Measurements from ENCODE around the gene HIPK3.

HIPK3 gene

GRCh38 chr11:33387996-33388395 is 130.8 kb downstream of the HIPK3 start:
- in situ Hi-C loops (cut with MboI; ENCODE audit: low sequenced_read_pairs) = no loop called here

GRCh38 chr11:33388793-33389525 is 131.8 kb downstream of the HIPK3 start:
- in situ Hi-C loops (cut with MboI; ENCODE audit: low sequenced_read_pairs) = no loop called here

- in situ Hi-C loops (cut with MboI; ENCODE audit: low sequenced_read_pairs) = no loop called here
These were observed 132.5 kb downstream of the HIPK3 start for GRCh38 chr11:33389635-33390034.

- in situ Hi-C loops (cut with MboI; ENCODE audit: low sequenced_read_pairs) = no loop called here
These were observed 134.0 kb downstream of the HIPK3 start for GRCh38 chr11:33390944-33391892.

- in situ Hi-C loops (cut with MboI; ENCODE audit: low sequenced_read_pairs) = no loop called here
These were observed 134.7 kb downstream of the HIPK3 start for GRCh38 chr11:33391893-33392251.

- in situ Hi-C loops (cut with MboI; ENCODE audit: low sequenced_read_pairs) = no loop called here
These were observed 137.4 kb downstream of the HIPK3 start for GRCh38 chr11:33394431-33395109.

GRCh38 chr11:33396361-33396760 is 139.2 kb downstream of the HIPK3 start:
- in situ Hi-C loops (cut with MboI; ENCODE audit: low sequenced_read_pairs) = no loop called here

GRCh38 chr11:33399421-33399820 is 142.2 kb downstream of the HIPK3 start:
- in situ Hi-C loops (cut with MboI; ENCODE audit: low sequenced_read_pairs) = no loop called here

- in situ Hi-C loops (cut with MboI; ENCODE audit: low sequenced_read_pairs) = no loop called here
These were observed 144.9 kb downstream of the HIPK3 start for GRCh38 chr11:33402066-33402465.

GRCh38 chr11:33403344-33403743 is 146.2 kb downstream of the HIPK3 start:
- in situ Hi-C loops (cut with MboI; ENCODE audit: low sequenced_read_pairs) = no loop called here

GRCh38 chr11:33405834-33406602 is 148.8 kb downstream of the HIPK3 start:
- in situ Hi-C loops (cut with MboI; ENCODE audit: low sequenced_read_pairs) = no loop called here

Measured in HL-60/S4 treated with retinoic acid at 250 ng/mL for 4 days and 3 days (cell line).